Cardiac muscle cell (in vitro differentiated cells and primary cell): Measurements from ENCODE around the gene SUDS3. TPM values are rescaled to one million over a fixed set of nuclear protein-coding genes. Genes with fewer than 3 reads are reported as not detected.

Source experiments
- DNase-seq, 2 donors: peaks; one replicate each; pipeline versions ENCODE4 v3.0.0 to v3.0.0-alpha.2; 2010 to 2017; ENCODE audit warnings: low read depth in 1 of 2, low spot score in 1 of 2
- H3K27ac ChIP-seq: fragments of 200-600 bp; sonication (generic); 2 replicates; pipeline ENCODE4 v1.5.1; 2016
- H3K27me3 ChIP-seq: fragments of 200-600 bp; sonication (generic); 2 replicates; pipeline ENCODE4 v1.6.0; 2016; ENCODE audit warnings: control low read depth
- H3K36me3 ChIP-seq: fragments of 200-600 bp; sonication (generic); 2 replicates; pipeline ENCODE4 v1.5.1; 2016; ENCODE audit warnings: control low read depth
- H3K4me1 ChIP-seq: fragments of 200-600 bp; sonication (generic); 2 replicates; pipeline ENCODE4 v1.8.1; 2017; ENCODE audit warnings: low read depth, mild to moderate bottlenecking, mixed run types
- H3K4me3 ChIP-seq: fragments of 200-600 bp; sonication (generic); 2 replicates; pipeline ENCODE4 v1.5.1; 2016; ENCODE audit warnings: mild to moderate bottlenecking
- H3K9me3 ChIP-seq: fragments of 200-600 bp; sonication (generic); 2 replicates; pipeline ENCODE4 v1.5.1; 2017; ENCODE audit warnings: low read depth, mild to moderate bottlenecking, control low read depth
- CTCF ChIP-seq: IDR thresholded peaks from 2 replicates; pipeline ENCODE4 v1.5.1; 2012; ENCODE audit warnings: low read depth, mild to moderate bottlenecking, low read length
- polyA plus RNA-seq: library from polyadenylated mRNA; unstranded; fragments of >200 nt; fragmentation: Nextera tagmentation; extraction: Ambion mirVana; gene quantifications from 2 replicates; pipeline ENCODE4 v1.2.1, GENCODE V29; 2016
- total RNA-seq: library from RNA; depleted of rRNA; stranded (reverse); fragments of >200 nt; gene quantifications from 2 replicates; pipeline ENCODE4 v1.2.3, GENCODE V29; 2016

Gene SUDS3
- total and polyA plus RNA-seq, 2 experiments from 2014 or later = 33.8 to 44.7 TPM

DNA sequence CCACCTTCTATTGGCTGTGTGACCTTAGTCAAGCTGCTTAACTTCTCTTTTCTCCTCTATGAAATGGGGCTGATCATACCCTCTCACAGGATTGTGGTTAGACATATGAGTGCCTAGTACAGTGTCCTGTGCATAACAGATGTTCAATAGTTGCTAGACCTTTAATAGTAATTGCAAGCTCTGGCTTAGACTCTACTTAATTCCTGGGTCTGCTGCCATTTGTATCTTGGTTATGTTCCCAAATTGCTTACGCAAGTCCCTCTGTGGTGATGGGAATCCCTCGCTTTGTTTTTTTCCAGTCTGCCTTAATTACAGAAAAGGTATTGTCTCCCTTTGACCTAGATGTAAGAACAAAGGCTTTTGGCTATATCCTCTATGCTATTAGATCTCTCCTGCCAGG lies 15.1 kb downstream of the SUDS3 start:
- no peak for TF ChIP-seq CTCF
- H3K36me3 ChIP-seq = peaks cover 56% of the 10 kb centered on the region

DNA sequence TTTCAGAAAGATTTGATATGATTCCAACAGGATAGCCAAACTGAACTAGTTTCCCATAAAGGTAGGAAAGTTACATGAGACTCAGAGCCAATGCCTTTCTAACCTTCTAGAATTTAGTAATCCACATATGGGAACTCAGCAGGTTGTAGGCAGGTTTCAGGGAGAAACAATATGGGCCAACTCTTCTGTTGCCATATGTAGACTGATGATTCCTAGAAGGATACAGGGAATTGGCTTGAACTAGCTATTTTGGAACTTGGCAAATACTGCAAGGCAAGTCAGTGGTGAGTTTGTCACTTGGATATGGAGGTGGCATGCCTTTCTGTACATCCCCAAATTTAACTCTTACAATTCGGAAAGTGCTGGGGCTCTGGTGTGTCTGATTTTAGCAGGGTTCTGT lies 15.5 kb downstream of the SUDS3 start:
- no peak for TF ChIP-seq CTCF
- Histone ChIP-seq H3K27ac (no peak overlapping the region), H3K4me3 (no peak overlapping the region), H3K4me1 (no peaks in the 10 kb centered on the region), H3K9me3 (no peaks in the 10 kb centered on the region), H3K36me3 (peaks cover 57% of the 10 kb centered on the region), H3K27me3 (no peaks in the 10 kb centered on the region)
- no peak for DNase-seq

More for the DNA sequence above, 15.1 kb downstream of the SUDS3 start:
- no peaks in the 10 kb centered on the region for H3K9me3 ChIP-seq
- DNase-seq = no peak
- H3K27ac ChIP-seq = no peak overlapping the region
- no peak overlapping the region for H3K4me3 ChIP-seq
- no peaks in the 10 kb centered on the region for H3K4me1 ChIP-seq
- no peaks in the 10 kb centered on the region for H3K27me3 ChIP-seq

DNA sequence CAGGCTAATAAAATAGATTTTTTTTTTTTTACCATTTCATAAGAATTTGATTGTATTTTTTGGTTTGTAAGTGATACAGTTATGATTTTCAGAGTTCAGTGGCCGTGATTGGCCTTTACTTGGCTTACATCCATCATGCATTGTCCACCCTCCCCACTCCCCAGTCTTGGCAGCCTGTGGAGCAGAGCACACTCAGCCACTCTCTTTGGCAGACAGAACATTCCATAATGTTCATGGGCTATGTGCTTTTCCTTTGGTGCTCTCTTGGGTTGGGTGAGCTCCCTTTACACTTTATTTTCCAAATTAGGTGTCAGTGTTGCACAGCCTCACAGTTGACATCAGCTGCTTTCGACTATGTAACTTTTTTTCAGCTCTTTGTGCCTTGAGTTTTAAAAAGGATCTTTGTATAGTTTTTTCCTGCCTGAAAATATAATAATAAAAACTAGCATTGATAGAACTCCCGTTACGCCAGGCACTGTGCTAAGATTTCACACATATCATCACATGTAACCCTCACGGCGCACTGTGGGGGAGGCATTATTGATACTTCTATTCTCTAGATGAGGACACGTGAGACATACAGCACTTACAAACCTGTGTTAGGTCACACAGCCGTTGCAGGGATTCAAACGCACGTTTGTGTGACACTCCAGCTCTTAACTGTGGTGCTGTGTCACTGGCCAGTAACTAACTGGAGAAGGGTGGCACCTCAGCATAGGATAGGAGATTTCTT lies 21.5 kb downstream of the SUDS3 start:
- Histone ChIP-seq H3K4me3 (no peak overlapping the region), H3K9me3 (no peaks in the 10 kb centered on the region), H3K27me3 (no peaks in the 10 kb centered on the region), H3K27ac (no peak overlapping the region), H3K36me3 (peaks cover 47% of the 10 kb centered on the region), H3K4me1 (no peaks in the 10 kb centered on the region)
- DNase-seq = no peak
- no peak for TF ChIP-seq CTCF

DNA sequence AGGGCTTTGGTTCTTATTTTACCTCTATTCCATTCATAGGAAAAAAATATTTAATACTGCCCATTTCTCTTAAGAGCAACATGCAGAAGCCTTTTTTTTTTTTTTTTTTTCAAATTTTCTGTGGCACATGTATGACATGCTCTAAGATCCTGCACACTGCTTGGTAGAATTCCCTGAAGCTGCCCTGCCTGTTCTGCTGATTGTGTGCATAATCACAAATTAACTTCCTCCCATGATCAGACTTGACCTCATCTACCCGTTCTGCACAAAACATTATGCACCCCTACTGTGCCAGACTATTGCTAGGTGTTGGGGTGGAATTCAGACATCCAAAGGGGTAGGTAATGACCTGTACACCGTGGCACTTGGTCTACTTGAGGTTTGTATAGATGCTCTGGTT lies 22.2 kb downstream of the SUDS3 start:
- Histone ChIP-seq H3K9me3 (no peaks in the 10 kb centered on the region), H3K4me1 (no peaks in the 10 kb centered on the region), H3K27me3 (no peaks in the 10 kb centered on the region), H3K36me3 (peaks cover 50% of the 10 kb centered on the region), H3K27ac (no peak overlapping the region), H3K4me3 (no peak overlapping the region)
- DNase-seq = no peak
- no peak for TF ChIP-seq CTCF

- no peaks in the 10 kb centered on the region for H3K4me1 ChIP-seq
- no peaks in the 10 kb centered on the region for H3K9me3 ChIP-seq
- TF ChIP-seq CTCF = no peak
- H3K36me3 ChIP-seq = peaks cover 48% of the 10 kb centered on the region
- H3K27ac ChIP-seq = no peak overlapping the region
- no peak for DNase-seq
- H3K27me3 ChIP-seq = no peaks in the 10 kb centered on the region
- H3K4me3 ChIP-seq = no peak overlapping the region
These were observed 22.6 kb downstream of the SUDS3 start for GRCh38 chr12:118398940-118399339.
